HG02759 (cell line): ENCODE data around the gene DLL4.

ENCODE experiments used
- ATAC-seq: cut with Tn5 transposase; IDR thresholded peaks from one replicate; pipeline ENCODE4 v1.9.1; 2021; ENCODE audit warnings: mild to moderate bottlenecking, moderate library complexity; ENCODE audit not compliant: unreplicated experiment

The DLL4 gene

DNA sequence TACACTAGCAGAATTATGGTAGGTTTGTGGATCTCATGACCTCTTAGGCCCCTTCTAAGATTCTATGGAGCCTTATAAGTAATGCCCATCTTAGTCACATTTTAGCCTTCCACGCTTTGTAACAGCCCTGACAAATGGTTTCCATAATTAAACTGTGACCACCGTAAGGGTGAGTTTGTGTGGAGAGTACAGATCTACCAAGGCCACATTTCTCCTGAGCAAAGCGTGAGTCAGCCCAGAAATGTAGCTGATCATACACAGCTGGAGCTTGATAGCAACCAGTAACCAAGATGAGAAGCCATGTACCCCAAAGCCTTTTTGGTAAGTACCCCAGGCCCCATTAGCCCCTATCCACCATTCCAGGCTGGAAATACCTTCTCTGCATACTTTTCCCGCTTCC is 55.8 kb downstream of the DLL4 start:
- ATAC-seq: no peak

DNA sequence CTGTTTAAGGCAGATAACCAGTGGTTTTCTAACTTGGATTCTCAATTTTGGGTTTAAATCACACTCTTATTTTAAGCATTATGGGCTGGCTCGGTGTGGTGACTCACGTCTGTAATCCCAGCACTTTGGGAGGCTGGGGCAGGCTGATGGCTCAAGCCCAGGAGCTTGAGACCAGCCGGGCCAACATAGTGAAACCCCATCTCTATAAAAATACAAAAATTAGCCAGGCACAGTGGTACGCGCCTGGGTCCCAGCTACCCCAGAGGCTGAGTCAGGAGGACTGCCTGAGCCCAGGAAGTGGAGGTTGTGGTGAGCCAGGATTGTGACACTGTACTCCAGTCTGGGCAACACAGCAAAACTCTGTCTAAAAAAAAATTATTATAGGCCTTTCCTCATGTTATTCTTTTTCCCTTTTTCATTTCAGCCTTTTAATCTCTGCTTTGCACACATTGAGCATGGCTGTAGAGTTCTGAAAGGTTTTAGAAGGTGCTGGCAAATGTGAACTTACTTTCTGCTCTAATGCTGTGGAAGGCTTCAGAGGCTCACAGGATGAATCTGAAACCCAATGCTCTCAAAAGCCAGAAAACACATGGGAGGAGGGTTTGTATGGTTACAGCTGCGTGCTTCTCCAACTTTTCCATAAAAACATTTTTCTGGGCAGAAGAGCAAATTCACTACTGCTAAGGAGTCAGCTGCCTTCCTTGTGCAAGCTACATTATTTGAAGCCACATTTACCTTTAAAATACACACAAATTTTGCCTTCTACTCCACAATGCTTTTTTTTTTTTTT is 56.6 kb downstream of the DLL4 start:
- ATAC-seq: no peak

DNA sequence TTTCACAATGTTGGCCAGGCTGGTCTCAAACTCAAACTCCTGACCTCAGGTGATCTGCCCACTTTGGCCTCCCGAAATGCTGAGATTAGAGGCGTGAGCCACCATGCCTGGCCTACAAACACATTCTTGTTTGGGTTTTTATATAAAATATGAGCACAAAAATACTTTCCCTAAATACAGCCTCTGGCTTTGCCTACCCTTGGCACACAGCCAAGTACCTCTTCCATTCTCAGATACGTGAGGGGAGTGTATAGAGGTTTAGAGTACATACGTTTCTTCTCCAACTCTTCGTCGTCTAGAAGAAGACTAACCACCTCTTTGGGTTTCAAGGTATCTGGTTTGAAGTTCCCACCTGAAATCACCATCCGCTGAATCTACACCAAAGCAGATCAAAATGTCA is 57.7 kb downstream of the DLL4 start:
- no peak for ATAC-seq

DNA sequence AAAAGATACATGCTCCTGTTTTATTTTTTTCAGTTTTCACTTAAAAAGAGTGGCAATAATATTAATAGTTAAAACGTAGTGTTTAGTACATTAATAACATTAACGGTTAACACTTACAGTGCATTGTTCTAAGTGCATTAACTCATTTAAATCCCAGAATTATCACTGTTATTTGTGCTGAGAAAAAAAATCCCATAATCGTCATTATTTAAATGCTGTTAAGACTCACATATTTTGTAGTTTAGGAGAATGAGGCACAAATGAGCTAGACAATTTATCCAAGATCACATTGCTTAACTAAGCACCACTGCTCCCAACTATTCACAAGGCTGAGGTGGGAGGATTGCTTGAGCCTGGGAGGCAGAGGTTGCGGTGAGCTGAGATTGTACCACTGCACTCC is 59.0 kb downstream of the DLL4 start:
- ATAC-seq: no peak
